Measurements from ENCODE around the gene GLRX.

Gene GLRX

DNA sequence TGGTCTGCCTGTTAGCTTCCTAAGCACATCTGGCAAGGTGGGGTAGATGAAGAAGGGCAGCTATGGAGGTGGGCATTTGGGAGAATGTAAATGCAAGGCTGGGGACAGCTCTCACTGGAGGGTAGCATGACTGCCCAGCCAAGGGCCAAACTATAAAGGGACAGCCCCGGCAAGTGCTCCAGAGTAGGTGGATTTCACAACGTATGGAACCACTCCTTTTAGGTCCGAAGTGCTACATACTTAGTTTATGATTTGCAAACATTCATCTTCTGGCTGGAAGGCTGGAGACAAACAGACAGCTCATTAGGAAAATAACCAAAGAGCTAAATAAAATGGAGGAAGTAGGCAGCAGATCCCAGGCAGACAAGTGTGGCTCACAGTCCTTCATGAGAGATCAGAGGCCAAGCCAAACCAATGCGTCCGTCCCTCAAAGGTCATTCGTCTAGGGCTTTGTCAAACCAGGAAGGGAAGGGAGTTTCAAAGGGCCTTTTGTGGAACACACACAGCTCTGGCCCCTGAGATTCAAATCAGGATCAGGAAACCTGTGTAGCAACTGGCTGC is 42.5 kb upstream of the GLRX start:
- TF ChIP-seq, protein P1, sequence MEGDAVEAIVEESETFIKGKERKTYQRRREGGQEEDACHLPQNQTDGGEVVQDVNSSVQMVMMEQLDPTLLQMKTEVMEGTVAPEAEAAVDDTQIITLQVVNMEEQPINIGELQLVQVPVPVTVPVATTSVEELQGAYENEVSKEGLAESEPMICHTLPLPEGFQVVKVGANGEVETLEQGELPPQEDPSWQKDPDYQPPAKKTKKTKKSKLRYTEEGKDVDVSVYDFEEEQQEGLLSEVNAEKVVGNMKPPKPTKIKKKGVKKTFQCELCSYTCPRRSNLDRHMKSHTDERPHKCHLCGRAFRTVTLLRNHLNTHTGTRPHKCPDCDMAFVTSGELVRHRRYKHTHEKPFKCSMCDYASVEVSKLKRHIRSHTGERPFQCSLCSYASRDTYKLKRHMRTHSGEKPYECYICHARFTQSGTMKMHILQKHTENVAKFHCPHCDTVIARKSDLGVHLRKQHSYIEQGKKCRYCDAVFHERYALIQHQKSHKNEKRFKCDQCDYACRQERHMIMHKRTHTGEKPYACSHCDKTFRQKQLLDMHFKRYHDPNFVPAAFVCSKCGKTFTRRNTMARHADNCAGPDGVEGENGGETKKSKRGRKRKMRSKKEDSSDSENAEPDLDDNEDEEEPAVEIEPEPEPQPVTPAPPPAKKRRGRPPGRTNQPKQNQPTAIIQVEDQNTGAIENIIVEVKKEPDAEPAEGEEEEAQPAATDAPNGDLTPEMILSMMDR (IDR thresholded peaks at IDR 0.05; ENCODE audit: control insufficient read depth, extremely low read depth, insufficient read depth) = no peak
- DNase-seq (ENCODE audit: low read depth) = no peak
- H3K4me3 ChIP-seq (ENCODE audit: low read depth, low read length) = no peak overlapping the region

DNA sequence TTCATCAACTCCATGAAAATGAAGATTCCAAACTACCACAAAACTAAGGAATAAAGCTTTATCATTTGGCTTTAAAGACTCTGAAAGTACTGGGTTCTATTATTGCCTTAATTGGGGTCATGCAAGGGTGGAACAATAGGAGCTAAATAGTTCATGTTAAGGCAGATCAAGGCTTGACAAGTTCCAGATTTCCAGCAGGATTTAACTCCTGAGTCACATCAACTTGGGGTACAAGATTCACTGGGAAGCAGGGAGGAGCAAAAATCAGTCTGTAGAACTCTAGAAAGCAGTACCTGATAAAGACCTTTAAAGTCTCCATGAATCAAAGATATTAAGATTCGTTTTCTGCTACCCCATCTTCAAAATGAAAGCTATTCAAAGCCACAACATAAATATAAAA is 41.9 kb upstream of the GLRX start:
- TF ChIP-seq, protein P1 (IDR thresholded peaks at IDR 0.05; ENCODE audit: control insufficient read depth, extremely low read depth, insufficient read depth) = no peak
- no peak for DNase-seq (ENCODE audit: low read depth)
- no peak overlapping the region for H3K4me3 ChIP-seq (ENCODE audit: low read depth, low read length)

DNA sequence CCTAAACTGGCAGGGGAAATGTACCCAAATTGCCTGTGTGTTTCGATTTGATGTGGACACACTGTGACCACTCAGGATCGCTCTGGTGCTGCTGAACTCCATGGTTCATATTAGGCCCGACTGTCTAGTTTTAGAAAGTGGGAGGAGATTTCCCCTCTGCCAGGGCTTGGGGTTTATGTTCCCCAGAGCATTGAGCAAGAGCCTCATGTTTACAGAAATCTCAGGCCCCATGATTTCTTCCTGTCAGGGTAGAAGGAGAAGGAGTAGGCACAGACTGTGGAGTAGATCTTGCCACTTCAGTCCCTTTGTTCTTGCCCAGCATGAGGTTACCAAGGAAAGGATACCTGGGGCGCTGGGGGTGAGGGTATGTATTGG is 40.8 kb upstream of the GLRX start:
- TF ChIP-seq, protein P1 (IDR thresholded peaks at IDR 0.05; ENCODE audit: control insufficient read depth, extremely low read depth, insufficient read depth) = no peak
- H3K4me3 ChIP-seq (ENCODE audit: low read depth, low read length) = no peak overlapping the region
- no peak for DNase-seq (ENCODE audit: low read depth)

DNA sequence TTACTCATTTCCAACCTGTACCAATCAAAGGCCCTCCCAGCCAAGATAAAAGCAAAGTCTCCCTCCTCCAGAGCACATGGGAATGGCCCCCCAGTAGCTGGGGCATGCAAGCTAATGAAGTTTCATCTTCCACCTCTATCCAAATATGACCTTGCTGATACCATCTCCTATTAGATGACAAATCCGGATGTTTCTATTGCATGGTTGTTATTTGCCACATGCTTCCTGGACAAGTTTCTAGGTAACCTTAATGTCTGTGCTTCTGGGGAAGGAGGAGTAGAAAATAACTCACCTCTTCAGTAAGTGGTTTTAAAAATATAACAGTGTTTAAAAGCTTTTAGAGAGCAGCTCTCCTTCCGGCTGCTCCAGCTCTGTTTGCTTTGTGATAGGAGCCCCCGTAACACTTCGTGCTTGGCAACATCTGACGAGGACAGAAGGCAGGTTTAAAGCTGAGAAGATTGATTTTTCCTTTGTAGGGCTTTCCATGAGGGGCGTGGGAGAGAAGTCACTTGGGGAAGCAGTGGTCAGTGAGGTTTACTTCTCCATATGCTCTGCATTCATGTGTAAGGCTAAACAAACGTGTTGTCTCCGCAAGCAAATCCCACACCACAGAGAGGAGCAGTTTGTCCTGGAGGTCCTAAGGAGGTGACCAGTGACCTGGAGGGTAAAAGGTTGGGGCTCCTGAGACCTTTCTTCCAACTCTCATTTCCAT is 40.3 kb upstream of the GLRX start:
- TF ChIP-seq, protein P1 (IDR thresholded peaks at IDR 0.05; ENCODE audit: control insufficient read depth, extremely low read depth, insufficient read depth) = no peak
- no peak overlapping the region for H3K4me3 ChIP-seq (ENCODE audit: low read depth, low read length)
- DNase-seq (ENCODE audit: low read depth) = no peak

DNA sequence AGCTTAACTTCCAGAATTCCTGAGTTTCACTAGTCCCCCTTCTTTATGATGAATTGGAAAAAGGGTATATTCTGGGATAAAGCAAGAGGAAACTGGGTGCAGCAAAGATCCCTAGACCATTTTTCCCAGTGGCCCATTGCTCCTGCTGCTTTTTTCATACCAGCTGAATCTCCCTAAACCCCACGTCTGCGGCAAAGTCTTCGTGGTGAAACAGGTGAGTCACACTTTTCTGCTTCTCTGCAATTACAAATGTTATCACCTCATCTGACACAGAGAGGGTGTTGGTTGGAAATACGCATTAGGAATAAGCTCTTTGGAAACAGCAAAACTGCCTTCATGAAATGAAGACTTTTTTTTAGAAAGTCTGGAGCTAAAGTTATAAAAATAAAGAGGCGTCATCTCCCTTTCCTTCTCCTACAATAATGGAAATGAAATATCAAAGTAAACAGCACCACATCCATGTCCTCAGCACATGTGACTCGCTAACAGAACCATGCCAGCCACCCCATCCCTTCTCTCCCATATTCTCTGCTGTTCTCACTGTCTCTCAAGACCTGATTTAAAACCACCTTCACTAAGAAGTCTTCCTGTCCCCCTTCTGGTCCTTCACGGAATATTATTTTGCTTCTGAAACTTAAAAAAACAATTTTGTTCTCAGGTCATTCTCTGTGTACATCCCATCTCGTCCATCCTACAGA is 39.5 kb upstream of the GLRX start:
- no peak overlapping the region for H3K4me3 ChIP-seq (ENCODE audit: low read depth, low read length)
- TF ChIP-seq, protein P1 (IDR thresholded peaks at IDR 0.05; ENCODE audit: control insufficient read depth, extremely low read depth, insufficient read depth) = no peak
- DNase-seq (ENCODE audit: low read depth) = no peak

DNA sequence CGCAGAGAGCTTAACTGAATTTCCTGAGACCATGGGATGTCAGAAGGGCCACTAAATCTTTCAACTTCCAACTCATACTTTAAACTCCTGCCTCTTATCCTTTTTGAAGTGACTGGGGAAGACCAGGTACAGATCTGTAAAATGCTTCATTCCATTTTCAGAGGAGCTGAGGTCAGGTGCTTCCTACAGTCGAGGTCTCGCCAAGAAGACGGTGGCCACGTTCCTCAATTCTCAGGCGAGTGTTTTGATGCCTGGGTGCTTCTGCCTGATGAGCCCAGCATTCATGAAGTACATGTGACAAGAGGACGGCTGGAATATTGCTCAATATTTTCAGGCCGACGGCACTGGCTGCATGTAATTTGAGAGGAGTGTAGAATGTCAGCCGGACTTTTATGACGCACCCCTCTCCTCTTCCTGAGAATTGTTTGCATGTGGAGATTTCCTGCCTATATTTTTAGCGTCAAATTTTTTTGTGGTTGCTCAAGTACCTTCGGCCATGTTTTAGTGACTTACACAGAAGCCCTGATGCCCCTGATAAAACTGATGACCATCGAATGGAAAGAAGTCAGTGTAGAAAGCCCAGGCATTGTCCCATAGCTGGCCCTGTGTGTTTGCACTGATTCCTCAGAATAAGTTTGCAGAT is 38.8 kb upstream of the GLRX start:
- H3K4me3 ChIP-seq (ENCODE audit: low read depth, low read length) = no peak overlapping the region
- no peak for DNase-seq (ENCODE audit: low read depth)
- TF ChIP-seq, protein P1 (IDR thresholded peaks at IDR 0.05; ENCODE audit: control insufficient read depth, extremely low read depth, insufficient read depth) = no peak

Measured in LNCaP clone FGC (cell line).